Peyer's patch (tissue), 4 donors: ENCODE results near the gene ZBTB25.

Experiments used
- POLR2A ChIP-seq, 2 donors: fragments of 450-650 bp; IDR thresholded peaks; one replicate each; pipeline ENCODE4 v1.5.1; 2017; ENCODE audit warnings: antibody characterized with exemption in 2 of 2, mild to moderate bottlenecking in 2 of 2, moderate library complexity in 2 of 2
- TF ChIP-seq, protein P1 (sequence below), 6 experiments: fragments of 450-650 bp in 4 of 6; fragments of 200-600 bp in 2 of 6; sonication (generic) in 1 of 6; IDR thresholded peaks; one replicate each; pipeline ENCODE4 v1.5.1; 2017 to 2019; ENCODE audit warnings: antibody characterized with exemption in 6 of 6, mild to moderate bottlenecking in 3 of 6, moderate library complexity in 1 of 6

DNA sequence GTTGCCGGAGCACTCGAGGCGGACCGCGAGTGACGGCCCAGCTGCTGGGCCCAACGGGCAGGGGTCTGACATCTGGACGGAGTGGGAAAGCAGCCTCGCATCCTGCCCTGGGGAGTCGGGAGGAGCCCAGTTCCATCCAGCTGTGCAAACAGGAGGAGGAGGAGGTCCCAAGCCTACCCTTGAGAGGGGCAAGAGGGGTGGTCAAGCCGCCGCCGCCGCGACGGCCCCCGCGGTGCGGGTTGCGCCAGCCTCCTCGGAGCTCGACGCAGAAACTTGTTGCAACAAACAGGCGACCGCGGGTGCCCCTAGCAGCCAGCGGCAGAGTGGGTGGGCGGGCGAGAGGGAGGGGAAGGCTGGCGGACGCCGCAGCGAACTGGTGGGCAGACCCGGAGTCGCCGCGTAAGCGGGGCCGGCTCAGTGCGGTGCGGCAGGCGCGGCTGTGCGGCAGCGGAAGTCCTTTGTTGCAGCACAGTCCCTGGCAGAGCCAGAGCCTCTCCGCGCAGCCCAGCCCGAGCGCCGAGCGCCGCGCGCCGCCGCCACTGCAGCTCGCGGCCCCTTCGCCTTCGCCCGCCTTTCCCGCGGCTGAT is 765 bp upstream of the ZBTB25 start, which contains the start of gene ZBTB1:
- TF ChIP-seq, protein P1, sequence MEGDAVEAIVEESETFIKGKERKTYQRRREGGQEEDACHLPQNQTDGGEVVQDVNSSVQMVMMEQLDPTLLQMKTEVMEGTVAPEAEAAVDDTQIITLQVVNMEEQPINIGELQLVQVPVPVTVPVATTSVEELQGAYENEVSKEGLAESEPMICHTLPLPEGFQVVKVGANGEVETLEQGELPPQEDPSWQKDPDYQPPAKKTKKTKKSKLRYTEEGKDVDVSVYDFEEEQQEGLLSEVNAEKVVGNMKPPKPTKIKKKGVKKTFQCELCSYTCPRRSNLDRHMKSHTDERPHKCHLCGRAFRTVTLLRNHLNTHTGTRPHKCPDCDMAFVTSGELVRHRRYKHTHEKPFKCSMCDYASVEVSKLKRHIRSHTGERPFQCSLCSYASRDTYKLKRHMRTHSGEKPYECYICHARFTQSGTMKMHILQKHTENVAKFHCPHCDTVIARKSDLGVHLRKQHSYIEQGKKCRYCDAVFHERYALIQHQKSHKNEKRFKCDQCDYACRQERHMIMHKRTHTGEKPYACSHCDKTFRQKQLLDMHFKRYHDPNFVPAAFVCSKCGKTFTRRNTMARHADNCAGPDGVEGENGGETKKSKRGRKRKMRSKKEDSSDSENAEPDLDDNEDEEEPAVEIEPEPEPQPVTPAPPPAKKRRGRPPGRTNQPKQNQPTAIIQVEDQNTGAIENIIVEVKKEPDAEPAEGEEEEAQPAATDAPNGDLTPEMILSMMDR (IDR thresholded peaks at IDR 0.05), result no peak
- TF ChIP-seq POLR2A (IDR thresholded peaks at IDR 0.05), result peak; percentile 79 to 82
